CD4-positive, alpha-beta T cell treated with Interleukin-6 for 4 hours (primary cell): ENCODE results near the gene KCNQ1.

Experiments
- DNase-seq: peaks from one replicate; pipeline ENCODE4 v3.0.0-alpha.2; 2020; ENCODE audit warnings: mixed read lengths

The KCNQ1 gene

DNA sequence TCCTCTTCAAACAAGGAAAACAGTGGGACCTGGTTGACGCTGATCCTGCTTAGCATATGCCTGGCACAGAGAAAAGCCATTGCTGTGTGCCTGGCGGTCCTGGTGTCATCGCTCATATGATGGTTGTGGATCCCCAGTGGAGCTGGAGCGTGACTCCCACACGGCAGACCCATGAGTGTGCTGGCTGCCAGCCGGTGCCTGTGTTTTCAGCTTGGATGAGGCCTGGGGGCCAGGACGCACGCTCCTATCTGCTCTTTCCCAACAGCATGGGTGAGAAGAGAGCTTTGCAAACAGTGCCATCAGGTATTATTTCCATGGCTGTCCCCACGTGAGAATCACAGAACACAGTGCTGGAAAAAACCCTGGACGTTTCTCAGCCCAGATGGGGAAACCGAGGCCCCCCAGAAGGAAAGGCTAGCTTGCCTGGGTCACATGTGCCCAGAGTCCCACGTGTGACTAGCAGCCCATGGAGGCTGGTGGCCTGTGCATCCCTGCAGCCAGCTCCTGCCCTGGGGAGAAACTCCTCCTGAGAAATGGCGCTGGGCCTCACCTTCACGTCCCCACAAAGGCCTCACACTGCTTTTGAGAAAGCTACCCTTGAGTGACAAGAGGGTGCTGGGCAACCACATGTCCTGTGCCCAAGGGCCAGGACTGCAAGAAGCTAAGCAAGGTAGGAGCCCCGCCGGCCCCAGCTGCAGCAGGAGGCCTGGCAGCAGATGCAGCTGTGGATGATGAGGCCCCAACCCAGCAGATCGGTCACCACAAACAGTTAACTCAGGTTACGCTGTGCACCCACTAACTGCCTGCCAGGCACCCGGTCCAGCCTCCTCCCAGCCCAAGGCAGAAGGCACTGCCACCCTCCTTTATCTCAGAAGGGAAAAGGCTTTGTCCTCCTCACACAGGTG, 436.5 kb downstream of the KCNQ1 start:
- DNase-seq: no peak

- no peak for DNase-seq
These were observed 437.2 kb downstream of the KCNQ1 start for GRCh38 chr11:2881981-2882375.

GRCh38 chr11:2882396-2883110, 437.7 kb downstream of the KCNQ1 start:
- no peak for DNase-seq

- no peak for DNase-seq
These were observed 438.8 kb downstream of the KCNQ1 start for GRCh38 chr11:2883640-2883978.

DNA sequence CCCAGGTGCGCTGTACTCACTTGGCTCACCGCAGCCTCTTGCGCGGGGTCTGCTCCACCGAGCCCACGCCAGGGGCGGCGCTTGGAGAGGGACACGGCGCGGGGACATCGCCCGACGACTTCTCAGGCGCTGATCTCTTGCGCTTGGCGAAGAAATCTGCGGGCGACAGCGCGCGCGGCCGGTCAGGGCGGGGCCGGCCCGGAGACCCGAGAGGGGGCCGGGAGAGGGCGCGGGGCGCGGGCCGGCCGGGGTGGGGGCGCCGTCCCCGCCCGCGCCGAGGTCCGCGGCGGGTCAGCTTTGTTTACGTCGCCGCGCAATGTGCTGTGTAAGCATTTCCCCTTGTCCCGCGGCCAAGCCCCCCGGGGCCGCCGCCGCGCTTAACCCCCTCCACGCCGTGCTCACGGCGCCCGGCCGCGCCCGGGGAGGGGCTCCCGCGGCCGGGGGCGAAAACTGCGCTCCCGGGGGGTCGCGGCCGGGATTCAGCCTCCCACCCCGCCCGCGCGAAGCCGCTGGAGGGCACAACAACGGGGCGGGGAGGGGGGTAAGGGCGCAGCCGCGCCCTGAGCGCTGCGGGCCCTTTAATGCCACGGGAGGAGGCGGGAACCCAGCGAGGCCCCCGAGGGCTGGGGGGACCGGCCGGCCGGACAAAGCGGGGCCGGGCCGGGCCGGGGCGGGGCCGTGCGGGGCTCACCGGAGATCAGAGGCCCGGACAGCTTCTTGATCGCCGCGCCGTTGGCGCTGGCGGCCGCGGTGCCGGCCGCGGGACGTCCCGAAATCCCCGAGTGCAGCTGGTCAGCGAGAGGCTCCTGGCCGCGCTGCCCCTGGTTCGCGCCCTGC, 439.4 kb downstream of the KCNQ1 start:
- peak; percentile 15 for DNase-seq

GRCh38 chr11:2885017-2885677, 440.3 kb downstream of the KCNQ1 start:
- peak; percentile 41 for DNase-seq

DNA sequence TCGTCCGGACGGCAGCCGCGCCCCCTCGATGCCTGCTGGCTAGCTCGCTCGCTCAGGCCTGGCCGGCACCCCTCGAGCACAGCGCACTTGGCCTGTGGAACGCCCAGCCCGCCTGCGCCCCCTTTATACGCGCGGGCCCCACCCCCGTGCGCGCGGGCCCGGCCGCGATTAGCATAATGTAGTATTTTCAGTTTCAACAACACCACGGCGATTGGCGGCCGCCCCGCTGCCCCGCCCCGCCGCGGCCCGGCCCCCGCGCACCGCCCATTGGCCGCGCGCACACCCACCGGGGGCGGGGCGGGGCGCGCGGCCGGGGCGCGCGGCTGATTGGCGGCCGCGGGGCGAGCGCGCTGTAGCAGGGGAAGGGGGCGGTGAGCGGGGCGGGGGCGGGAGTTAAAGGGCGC, 440.9 kb downstream of the KCNQ1 start, which contains the start of gene CDKN1C:
Gene CDKN1C, minus strand, starts transcription at position 98 of the 404 bp plus-strand sequence. CDS start 319 bp downstream, outside the sequence.
- DNase-seq: peak; percentile 88

- peak; percentile 26 for DNase-seq
These were observed 441.5 kb downstream of the KCNQ1 start for GRCh38 chr11:2886191-2886894.

DNA sequence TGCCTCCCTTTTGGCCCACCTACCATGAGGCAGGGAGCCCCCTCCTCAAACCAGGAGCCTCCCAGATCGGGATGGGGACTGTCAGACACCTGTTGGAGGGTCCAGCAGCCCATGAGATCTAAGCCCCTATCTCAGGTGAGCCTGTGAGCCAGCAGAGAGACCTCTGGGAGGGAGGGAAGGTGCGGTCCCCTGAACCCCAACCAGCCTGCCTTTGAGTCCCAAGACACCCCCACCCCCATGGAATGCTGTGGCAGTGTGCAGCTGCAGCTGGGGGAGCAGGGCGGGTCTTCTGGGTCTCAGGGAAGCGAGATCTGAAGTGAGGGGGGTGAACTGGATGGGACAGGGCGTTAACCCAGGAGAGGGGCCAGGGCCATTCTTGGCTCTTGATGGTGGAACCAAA, 442.1 kb downstream of the KCNQ1 start:
- DNase-seq: no peak

DNA sequence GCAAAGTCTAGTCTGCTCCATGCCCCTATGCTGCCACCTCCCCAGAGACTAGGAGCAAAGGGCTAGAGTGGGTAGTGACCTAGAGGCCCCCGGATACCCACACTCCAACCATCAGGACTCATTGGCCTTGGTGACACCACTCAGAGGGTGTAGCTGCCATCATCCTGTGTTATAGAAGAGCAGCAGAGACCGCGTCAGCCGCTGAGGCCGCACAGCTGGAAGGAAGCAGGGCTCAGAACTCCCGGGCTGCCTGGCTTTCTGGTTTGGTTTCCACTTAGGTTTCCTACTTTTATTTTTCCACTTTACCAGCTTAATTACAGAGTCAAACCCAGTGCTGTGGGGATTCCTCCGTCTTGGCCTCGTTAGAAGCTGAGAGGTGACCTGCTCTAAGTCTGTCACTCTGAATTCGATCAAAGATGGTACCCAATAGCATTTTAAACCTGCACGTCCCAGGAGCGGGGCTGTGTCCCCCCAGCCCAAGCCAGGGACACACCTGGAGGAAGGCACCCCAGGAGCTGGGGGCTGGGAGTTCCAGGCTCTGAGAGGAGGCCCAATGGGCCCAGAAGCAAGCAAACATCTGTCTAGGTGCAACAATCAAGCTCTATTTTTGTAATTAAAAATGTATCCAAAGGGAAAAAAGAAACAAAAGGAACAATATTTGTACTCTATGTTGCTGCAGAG, 442.8 kb downstream of the KCNQ1 start:
- peak; percentile 7 for DNase-seq

DNA sequence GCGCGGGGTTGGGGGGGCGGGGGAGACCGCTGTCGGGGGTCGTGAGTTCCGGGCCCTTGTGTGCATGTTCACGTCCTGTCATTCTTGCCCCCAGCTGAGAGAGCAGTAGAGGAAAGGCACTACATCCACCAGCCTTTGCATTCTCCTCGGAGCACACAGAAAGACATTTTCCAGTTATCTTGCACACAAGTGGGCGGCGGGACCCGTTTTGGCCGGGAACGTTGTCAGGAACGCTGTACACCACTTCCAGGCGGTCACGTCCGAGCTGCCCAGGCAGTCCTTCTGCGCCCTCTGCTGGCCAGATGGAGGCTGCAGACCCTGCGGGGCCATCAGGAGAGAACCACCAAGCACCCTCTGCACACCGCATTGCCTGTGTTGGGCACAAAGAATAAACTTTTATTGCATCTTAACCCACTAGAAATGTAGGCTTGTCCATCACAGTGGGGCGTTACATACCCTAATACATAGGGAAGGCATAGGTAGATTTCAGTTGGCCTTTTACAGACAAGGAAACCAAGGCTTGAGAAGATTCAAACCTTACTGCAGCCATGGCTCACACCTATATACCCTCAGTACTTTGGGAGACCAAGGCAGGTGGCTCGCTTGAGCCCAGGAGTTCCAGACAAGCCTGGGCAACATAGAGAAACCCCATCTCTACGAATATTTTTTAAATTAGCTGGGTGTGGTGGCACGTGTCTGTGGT, 443.6 kb downstream of the KCNQ1 start:
- DNase-seq: peak; percentile 92

- DNase-seq: no peak
These were observed 444.8 kb downstream of the KCNQ1 start for GRCh38 chr11:2889362-2890273.

DNA sequence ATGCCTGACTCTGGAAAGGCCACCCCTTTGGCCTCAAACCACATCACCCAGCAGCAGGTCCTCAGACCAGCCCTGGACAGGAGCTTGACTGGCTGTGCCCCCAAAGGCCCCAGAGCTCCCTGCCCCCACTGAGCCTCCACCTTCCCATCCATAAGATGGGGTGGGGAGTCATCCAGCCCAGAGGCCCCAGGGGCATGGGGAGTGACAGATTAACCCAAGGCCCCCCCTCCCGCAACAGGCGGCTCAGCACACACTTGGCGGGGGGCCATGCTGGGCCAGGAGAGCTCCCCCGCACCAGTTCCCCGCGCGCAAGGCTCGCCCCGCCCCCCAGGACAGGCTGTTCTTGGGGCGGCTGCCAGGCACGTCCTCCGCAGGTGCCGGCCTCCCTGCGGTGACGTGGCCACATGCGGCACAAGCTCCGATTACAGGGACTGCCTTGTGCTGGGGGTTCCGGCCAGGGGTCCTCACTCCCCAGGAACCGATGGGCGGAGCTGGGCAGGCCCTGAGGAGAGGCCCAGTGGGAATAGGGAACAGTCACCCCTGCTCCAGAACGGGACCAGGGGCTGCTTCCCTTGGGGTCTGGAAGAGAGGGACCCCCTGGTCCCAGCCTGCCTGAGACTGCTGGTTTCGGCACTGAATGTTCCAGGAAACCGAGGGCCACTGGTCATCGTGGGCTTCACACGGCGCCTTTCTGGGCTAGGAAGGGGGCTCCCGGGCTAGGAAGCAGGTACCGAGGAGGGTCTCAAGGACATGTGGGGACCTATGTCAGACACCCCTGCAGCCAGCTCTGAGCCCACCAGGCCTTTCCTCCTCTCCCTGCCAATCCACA, 445.9 kb downstream of the KCNQ1 start:
- peak; percentile 38 for DNase-seq

GRCh38 chr11:2891326-2892214, 446.8 kb downstream of the KCNQ1 start:
- DNase-seq: peak; percentile 10

DNA sequence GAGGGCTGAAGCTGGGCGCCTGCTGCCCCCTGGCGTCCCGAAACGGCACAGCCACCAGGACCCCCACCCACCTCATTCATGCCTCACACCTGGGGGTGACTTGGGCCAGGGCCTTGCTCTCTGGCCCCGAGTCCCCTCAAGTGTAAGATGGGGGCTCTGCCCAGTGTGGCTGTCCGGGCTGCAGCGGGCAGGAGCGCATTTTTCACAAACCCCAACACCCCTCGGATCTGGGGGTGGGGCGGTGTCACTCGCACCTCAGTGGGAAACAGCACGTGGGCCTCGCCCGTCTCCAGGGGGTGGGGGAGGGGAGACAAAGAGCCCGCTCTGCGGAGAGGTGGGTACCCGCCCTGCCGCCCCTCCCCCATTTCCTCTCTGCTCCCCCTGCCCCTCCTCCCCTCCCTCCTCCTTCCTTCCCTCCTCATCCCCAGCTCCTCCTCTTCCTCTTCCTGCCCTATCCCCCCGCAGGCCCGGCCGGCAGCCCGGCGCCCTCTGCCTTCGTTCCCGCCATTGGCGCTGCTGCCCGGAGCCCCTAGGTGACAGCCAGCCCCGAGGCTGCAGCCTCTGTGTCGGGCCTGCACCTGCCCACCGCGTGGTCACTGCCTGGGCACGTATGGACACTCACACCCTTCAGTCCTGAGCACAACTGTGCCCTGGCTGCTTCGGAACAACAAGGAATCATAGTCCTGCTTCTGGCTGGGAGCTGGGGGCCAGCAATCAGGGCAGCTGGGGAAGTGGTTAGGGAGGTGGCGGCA, 447.6 kb downstream of the KCNQ1 start:
- DNase-seq: peak; percentile 88

GRCh38 chr11:2892967-2893528, 448.2 kb downstream of the KCNQ1 start:
- DNase-seq: peak; percentile 56
